K562 (cell line): ENCODE measurements around the gene RGMB. TPM values are rescaled to one million over a fixed set of nuclear protein-coding genes. Genes with fewer than 3 reads are reported as not detected.

Experiments
- ATAC-seq: fragments of 200-7000 bp; cut with Tn5 transposase; 3 replicates; pipeline ENCODE4 v1.9.1; 2020; ENCODE audit warnings: moderate library complexity
- BruUV-seq: library from RNA; stranded (reverse); fragments of 400-500 nt; replicated peaks from 2 replicates; lab custom pipeline; 2021; lab: Mats Ljungman, UMichigan
- CTCF ChIA-PET: fragments of 300-600 bp; formaldehyde crosslinking; extraction: SDS; loops from one replicate; lab custom pipeline; 2021; ENCODE audit warnings: low intra/inter-chr PET ratio; lab: Yijun Ruan, JAX
- POLR2A ChIA-PET: fragments of 300-600, 350-650 bp; sonication (Branson Sonifier 250); formaldehyde crosslinking; extraction: SDS; loops from one replicate; lab custom pipeline; 2021; ENCODE audit warnings: antibody characterized with exemption, inconsistent platforms; lab: Yijun Ruan, JAX
- DNase-seq, 4 experiments: peaks; one replicate each; pipeline versions ENCODE4 v3.0.0 to v3.0.0-alpha.2; 2011 to 2018; ENCODE audit warnings: low spot score in 3 of 4, mixed read lengths in 3 of 4; ENCODE audit errors: extremely low read depth in 1 of 4
- FAIRE-seq: peaks from 2 replicates; lab custom pipeline; 2011; peaks lifted over from hg19 to GRCh38; lab: Jason Lieb, UNC
- H2AFZ ChIP-seq: 2 replicates; pipeline ENCODE4 v1.6.0; 2011; ENCODE audit warnings: low read depth, low read length, control low read depth, inconsistent platforms
- H3K27ac ChIP-seq: fragments of 200-600 bp; 3 replicates; pipeline ENCODE4 v1.8.0; 2011; ENCODE audit warnings: low read depth, mild to moderate bottlenecking, control low read depth, inconsistent platforms, low read length, moderate library complexity, mixed read lengths; ENCODE audit errors: extremely low read depth
- H3K27me3 ChIP-seq, 2 experiments: fragments of 300-600 bp in 1 of 2; 2 replicates in 1 of 2; 3 replicates in 1 of 2; pipeline versions ENCODE4 v1.6.0 to v1.8.0; 2011; ENCODE audit warnings: inconsistent platforms in 2 of 2, low read length in 2 of 2, mild to moderate bottlenecking in 1 of 2, mixed read lengths in 1 of 2, moderate library complexity in 1 of 2; ENCODE audit not compliant: control insufficient read depth in 2 of 2, insufficient read depth in 2 of 2
- H3K36me3 ChIP-seq: fragments of 300-600 bp; 3 replicates; pipeline ENCODE4 v1.8.0; 2011; ENCODE audit warnings: mild to moderate bottlenecking, low read length, inconsistent platforms; ENCODE audit not compliant: control insufficient read depth, insufficient read depth
- H3K4me1 ChIP-seq, 2 experiments: fragments of 200-600 bp in 1 of 2; replicated peaks in 1 of 2; 2 replicates in 1 of 2; 3 replicates in 1 of 2; pipeline versions ENCODE4 v1.5.1 to v1.8.0; 2011; ENCODE audit warnings: inconsistent platforms in 2 of 2, low read length in 2 of 2, mild to moderate bottlenecking in 1 of 2, mixed read lengths in 1 of 2, moderate library complexity in 1 of 2; ENCODE audit not compliant: control insufficient read depth in 2 of 2, insufficient read depth in 2 of 2
- H3K4me2 ChIP-seq: 2 replicates; pipeline ENCODE4 v1.6.1; 2011; ENCODE audit warnings: low read length, control low read depth, inconsistent platforms, mixed read lengths; ENCODE audit not compliant: insufficient read depth
- H3K4me3 ChIP-seq: fragments of 200-600 bp; sonication (generic), shearing (Covaris generic); 2 replicates; pipeline ENCODE4 v1.5.1; 2016; ENCODE audit warnings: control low read depth, inconsistent platforms
- H3K79me2 ChIP-seq: fragments of 200-600 bp; 3 replicates; pipeline ENCODE4 v1.8.0; 2011; ENCODE audit warnings: low read length, inconsistent platforms; ENCODE audit not compliant: control insufficient read depth, insufficient read depth
- H3K9ac ChIP-seq, 2 experiments: 2 replicates each; pipeline versions ENCODE4 v1.6.0 to v1.6.1; 2011; ENCODE audit warnings: low read depth in 2 of 2, low read length in 2 of 2, control low read depth in 1 of 2, inconsistent platforms in 1 of 2, mild to moderate bottlenecking in 1 of 2, mixed read lengths in 1 of 2; ENCODE audit not compliant: insufficient read depth in 1 of 2
- H3K9me1 ChIP-seq: one replicate; pipeline ENCODE4 v1.6.0; 2011; ENCODE audit warnings: inconsistent platforms, mild to moderate bottlenecking, low read length, moderate library complexity; ENCODE audit not compliant: control insufficient read depth, insufficient read depth
- H3K9me3 ChIP-seq: replicated peaks from 2 replicates; pipeline ENCODE4 v1.5.1; 2011; ENCODE audit warnings: low read depth, low read length, inconsistent platforms; ENCODE audit not compliant: control insufficient read depth, insufficient read depth
- H4K20me1 ChIP-seq: replicated peaks from 2 replicates; pipeline ENCODE4 v1.6.1; 2011; ENCODE audit warnings: low read length, inconsistent platforms, mixed read lengths; ENCODE audit not compliant: control insufficient read depth, insufficient read depth
- RAD21 ChIP-seq, 2 experiments: fragments of 250-450 bp in 1 of 2; fragments of 450-650 bp in 1 of 2; sonication (Bioruptor Pico) in 1 of 2; formaldehyde crosslinking in 1 of 2; IDR thresholded peaks in 1 of 2; conservative IDR thresholded peaks in 1 of 2; 2 replicates each; pipeline versions ENCODE4 v1.4.0 to v1.8.0; 2020 to 2022; ENCODE audit warnings: mild to moderate bottlenecking in 2 of 2, moderate library complexity in 1 of 2
- SMC3 ChIP-seq: conservative IDR thresholded peaks from 2 replicates; pipeline ENCODE4 v1.6.1; 2011; ENCODE audit warnings: low read depth, low read length, improper control_type of control experiment; ENCODE audit not compliant: insufficient read depth
- ZNF717 ChIP-seq: fragments of 250-450 bp; sonication (Bioruptor Pico); IDR thresholded peaks from 2 replicates; pipeline ENCODE4 v1.5.0; 2021
- WGBS: fragments of 100-300 bp; shearing (Covaris generic); methylation state at CpG from one replicate; pipeline ENCODE4 v1.1.6; 2016; ENCODE audit warnings: low coverage, mixed read lengths; ENCODE audit not compliant: insufficient coverage; ENCODE audit errors: missing lambda C conversion rate; 5-methylcytosine and 5-hydroxymethylcytosine counted together
- in situ Hi-C: fragments of 300-500 bp; cut with MboI; formaldehyde crosslinking; loops from 4 replicates; pipeline ENCODE4 v1.15.0; 2018; ENCODE audit warnings: inconsistent platforms, mixed read lengths
- intact Hi-C: fragments of 100-400 bp; cut with micrococcal nuclease; formaldehyde crosslinking; loops from 2 replicates; pipeline ENCODE4 v1.14.2; 2022
- polyA plus RNA-seq, 8 experiments: library from polyadenylated mRNA; depleted of rRNA in 4 of 8; stranded (reverse) in 5 of 8; unstranded in 3 of 8; fragments of >200 nt; fragmentation: Nextera tagmentation in 2 of 8; fragmentation: Illumina TruSeq in 1 of 8; extraction: Ambion mirVana in 2 of 8; extraction: Trizol in 1 of 8; gene quantifications; 2 replicates each; pipeline versions ENCODE4 v1.2.1 to v1.2.3, GENCODE V29; 2011 to 2014; ENCODE audit warnings: inconsistent platforms in 1 of 8, missing spikeins in 1 of 8
- total RNA-seq, 7 experiments: library from RNA; depleted of rRNA in 6 of 7; stranded (reverse); fragments of >200 nt in 6 of 7; fragmentation: Illumina TruSeq in 2 of 7; extraction: Trizol in 2 of 7; gene quantifications; 2 replicates each; pipeline versions ENCODE4 v1.2.1 to v1.2.3, GENCODE V29; 2011 to 2021; ENCODE audit warnings: low replicate concordance in 1 of 7
- TF ChIP-seq, protein P1 (sequence below): sonication (generic); formaldehyde crosslinking; IDR thresholded peaks from 2 replicates; pipeline ENCODE4 v1.8.0; 2022; ENCODE audit warnings: mild to moderate bottlenecking, missing genetic modification reagents
- TF ChIP-seq, protein P2 (sequence below): fragments of 450-650 bp; formaldehyde crosslinking; IDR thresholded peaks from 2 replicates; pipeline ENCODE4 v1.4.0; 2020; ENCODE audit warnings: mild to moderate bottlenecking, moderate library complexity
- TF ChIP-seq, protein P3 (sequence below): sonication (generic); formaldehyde crosslinking; IDR thresholded peaks from 2 replicates; pipeline ENCODE4 v1.4.0; 2020; ENCODE audit warnings: mild to moderate bottlenecking, missing genetic modification reagents
- TF ChIP-seq, protein P4 (sequence below), 3 experiments: IDR thresholded peaks in 2 of 3; conservative IDR thresholded peaks in 1 of 3; 2 replicates each; pipeline ENCODE4 v1.5.1; 2011 to 2012; ENCODE audit warnings: low read length in 3 of 3, mild to moderate bottlenecking in 3 of 3, control low read depth in 2 of 3, improper control_type of control experiment in 1 of 3, inconsistent platforms in 1 of 3, low read depth in 1 of 3, mixed read lengths in 1 of 3, moderate library complexity in 1 of 3; ENCODE audit not compliant: insufficient read depth in 2 of 3

Gene RGMB
- total and polyA plus RNA-seq, 9 of the 15 experiments (the other 6 are each of a cell fraction or from before 2014, with no cell fraction given), result 0.03 to 0.38 TPM; not detected in 7

DNA sequence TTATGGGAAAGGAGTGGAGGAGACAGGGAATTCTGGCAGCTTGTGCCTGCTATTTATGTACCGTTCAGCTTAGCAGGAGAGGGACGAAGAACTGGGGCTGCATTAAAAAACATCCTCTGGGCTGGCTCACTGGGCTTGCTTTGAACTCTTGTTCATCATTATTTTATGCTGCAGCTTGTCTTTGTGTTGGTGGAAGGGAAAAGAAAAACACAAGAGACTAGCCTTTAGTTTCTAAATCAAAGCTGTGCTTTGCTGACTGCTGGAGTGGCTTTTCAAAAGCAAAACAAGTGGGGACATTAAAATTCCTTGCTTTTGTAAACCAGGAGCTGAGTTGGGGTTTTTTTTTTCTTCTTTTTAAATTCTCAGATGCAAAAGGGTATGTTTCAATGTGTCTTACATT is 5.9 kb upstream of the RGMB start (continued):
- TF ChIP-seq ZNF717 (CRISPR knock-in tag), result no peak
- TF ChIP-seq, protein P1, sequence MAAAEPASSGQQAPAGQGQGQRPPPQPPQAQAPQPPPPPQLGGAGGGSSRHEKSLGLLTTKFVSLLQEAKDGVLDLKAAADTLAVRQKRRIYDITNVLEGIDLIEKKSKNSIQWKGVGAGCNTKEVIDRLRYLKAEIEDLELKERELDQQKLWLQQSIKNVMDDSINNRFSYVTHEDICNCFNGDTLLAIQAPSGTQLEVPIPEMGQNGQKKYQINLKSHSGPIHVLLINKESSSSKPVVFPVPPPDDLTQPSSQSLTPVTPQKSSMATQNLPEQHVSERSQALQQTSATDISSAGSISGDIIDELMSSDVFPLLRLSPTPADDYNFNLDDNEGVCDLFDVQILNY (CRISPR knock-in tag), result no peak
- TF ChIP-seq, all 486 proteins: peak for 0

DNA sequence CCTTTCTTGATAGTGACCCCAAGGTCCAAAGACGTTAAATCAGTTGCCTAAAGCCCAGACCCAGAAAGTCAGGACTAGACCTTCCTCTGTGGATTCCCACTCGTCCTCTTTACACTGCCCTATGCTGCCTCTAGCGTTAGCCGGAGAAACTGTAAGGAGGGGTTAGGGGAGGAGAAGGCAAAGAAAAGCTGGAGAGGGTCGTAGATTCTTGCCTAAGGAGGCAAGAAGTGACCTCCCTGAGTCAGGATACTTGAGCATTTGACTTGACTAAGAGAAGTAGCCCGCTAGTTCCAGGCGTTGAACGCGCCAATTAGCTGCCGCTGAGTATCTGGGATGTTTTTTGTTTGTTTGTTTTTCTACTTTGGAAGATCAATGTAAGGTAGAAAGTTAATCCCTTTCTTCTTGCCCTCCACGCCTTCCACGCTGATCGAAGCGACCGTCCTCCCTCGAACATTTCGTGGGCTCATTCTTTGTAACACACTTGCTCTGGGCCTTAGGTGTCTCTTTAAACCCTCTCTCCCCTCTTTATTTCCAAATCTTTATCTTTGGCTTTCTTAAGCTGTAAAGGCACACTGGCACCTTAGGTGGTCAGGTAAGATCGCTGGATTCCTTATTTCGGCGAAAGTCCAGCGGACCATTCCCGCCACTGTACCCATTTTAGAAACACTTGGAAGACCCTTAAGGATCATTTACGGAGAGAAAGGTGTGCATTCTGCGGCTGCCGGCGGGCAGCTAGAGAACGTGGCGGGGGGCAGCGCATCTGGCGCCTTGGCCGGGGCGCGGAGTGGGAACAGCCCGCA is 5.1 kb upstream of the RGMB start:
- H3K9ac ChIP-seq, result no peak overlapping the region
- H3K4me1 ChIP-seq, result peaks cover 0 to 21% of the 10 kb centered on the region in 2 experiments; a peak in 2 of 5 replicates
- H3K9me1 ChIP-seq, result no peaks in the 10 kb centered on the region
- 0 out of 2 replicates have a peak, but pooled peaks cover 2% of the 10 kb centered on the region for H4K20me1 ChIP-seq
- in situ Hi-C loops (no loop called here), intact Hi-C loops (no loop called here)
- 0 out of 2 replicates have a peak overlapping the region, but pooled peaks have one; percentile 17 for H2AFZ ChIP-seq
- DNase-seq (peak; percentile 29 to 47 (median 42)), ATAC-seq (peak; percentile 81), FAIRE-seq (peak; percentile 56)
- no peaks in the 10 kb centered on the region for H3K79me2 ChIP-seq
- peaks cover 0 to 22% of the 10 kb centered on the region in 2 experiments; a peak in 3 of 5 replicates for H3K27me3 ChIP-seq
- TF ChIP-seq, protein P2, sequence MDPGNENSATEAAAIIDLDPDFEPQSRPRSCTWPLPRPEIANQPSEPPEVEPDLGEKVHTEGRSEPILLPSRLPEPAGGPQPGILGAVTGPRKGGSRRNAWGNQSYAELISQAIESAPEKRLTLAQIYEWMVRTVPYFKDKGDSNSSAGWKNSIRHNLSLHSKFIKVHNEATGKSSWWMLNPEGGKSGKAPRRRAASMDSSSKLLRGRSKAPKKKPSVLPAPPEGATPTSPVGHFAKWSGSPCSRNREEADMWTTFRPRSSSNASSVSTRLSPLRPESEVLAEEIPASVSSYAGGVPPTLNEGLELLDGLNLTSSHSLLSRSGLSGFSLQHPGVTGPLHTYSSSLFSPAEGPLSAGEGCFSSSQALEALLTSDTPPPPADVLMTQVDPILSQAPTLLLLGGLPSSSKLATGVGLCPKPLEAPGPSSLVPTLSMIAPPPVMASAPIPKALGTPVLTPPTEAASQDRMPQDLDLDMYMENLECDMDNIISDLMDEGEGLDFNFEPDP, result no peak
- TF ChIP-seq, protein P3, sequence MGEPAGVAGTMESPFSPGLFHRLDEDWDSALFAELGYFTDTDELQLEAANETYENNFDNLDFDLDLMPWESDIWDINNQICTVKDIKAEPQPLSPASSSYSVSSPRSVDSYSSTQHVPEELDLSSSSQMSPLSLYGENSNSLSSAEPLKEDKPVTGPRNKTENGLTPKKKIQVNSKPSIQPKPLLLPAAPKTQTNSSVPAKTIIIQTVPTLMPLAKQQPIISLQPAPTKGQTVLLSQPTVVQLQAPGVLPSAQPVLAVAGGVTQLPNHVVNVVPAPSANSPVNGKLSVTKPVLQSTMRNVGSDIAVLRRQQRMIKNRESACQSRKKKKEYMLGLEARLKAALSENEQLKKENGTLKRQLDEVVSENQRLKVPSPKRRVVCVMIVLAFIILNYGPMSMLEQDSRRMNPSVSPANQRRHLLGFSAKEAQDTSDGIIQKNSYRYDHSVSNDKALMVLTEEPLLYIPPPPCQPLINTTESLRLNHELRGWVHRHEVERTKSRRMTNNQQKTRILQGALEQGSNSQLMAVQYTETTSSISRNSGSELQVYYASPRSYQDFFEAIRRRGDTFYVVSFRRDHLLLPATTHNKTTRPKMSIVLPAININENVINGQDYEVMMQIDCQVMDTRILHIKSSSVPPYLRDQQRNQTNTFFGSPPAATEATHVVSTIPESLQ, result no peak
- TF ChIP-seq RAD21 (CRISPR knock-in tag; conservative IDR thresholded peaks at IDR 0.05 in 1 of 2, IDR thresholded peaks at IDR 0.05 in 1 of 2) (peak in 1 of 2 experiments; percentile 40; a peak in 2 of 4 replicates), SMC3 (0 out of 2 replicates have a peak, but pooled peaks have one; percentile 9)
- TF ChIP-seq, protein P4, sequence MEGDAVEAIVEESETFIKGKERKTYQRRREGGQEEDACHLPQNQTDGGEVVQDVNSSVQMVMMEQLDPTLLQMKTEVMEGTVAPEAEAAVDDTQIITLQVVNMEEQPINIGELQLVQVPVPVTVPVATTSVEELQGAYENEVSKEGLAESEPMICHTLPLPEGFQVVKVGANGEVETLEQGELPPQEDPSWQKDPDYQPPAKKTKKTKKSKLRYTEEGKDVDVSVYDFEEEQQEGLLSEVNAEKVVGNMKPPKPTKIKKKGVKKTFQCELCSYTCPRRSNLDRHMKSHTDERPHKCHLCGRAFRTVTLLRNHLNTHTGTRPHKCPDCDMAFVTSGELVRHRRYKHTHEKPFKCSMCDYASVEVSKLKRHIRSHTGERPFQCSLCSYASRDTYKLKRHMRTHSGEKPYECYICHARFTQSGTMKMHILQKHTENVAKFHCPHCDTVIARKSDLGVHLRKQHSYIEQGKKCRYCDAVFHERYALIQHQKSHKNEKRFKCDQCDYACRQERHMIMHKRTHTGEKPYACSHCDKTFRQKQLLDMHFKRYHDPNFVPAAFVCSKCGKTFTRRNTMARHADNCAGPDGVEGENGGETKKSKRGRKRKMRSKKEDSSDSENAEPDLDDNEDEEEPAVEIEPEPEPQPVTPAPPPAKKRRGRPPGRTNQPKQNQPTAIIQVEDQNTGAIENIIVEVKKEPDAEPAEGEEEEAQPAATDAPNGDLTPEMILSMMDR (IDR thresholded peaks at IDR 0.05 in 2 of 3, conservative IDR thresholded peaks at IDR 0.05 in 1 of 3; ENCODE audit: insufficient read depth in 2 of 3, low read depth in 1 of 3, low read length in 3 of 3), result peak; percentile 55 to 79 (median 55)
- no peak overlapping the region for H3K4me3 ChIP-seq
- no peak overlapping the region for H3K27ac ChIP-seq
- POLR2A ChIA-PET, result interaction anchor here (1.0 kb wide), 1 partner anchor 15 kb away, joined by 3 read pairs; no protein-coding TSS in a partner anchor
- 15% methylated on average over 26 of the region's 34 CpGs for WGBS
- no TSS peak for BruUV-seq
- H3K4me2 ChIP-seq, result no peak overlapping the region
- H3K9me3 ChIP-seq, result no peaks in the 10 kb centered on the region
- CTCF ChIA-PET, result no interaction called here
- no peaks in the 10 kb centered on the region for H3K36me3 ChIP-seq
